ENCODE measurements around the gene C5orf46.
A peak's percentile ranks its signal among the peaks of the same experiment; 100 is the strongest.

Gene C5orf46

GRCh38 chr5:147857302-147858129, 48.8 kb downstream of the C5orf46 start:
- H3K9me3 ChIP-seq (ENCODE audit: control insufficient read depth, insufficient read depth, low read length), result no peaks in the 10 kb centered on the region
- no peak overlapping the region for H3K4me3 ChIP-seq (ENCODE audit: low read depth, low read length)
- peaks cover 14% of the 10 kb centered on the region for H3K36me3 ChIP-seq (ENCODE audit: control insufficient read depth, insufficient read depth, low read length)
- H3K27ac ChIP-seq (ENCODE audit: low read depth, low read length), result peak overlapping the region; percentile 52
- peaks cover 39% of the 10 kb centered on the region for H3K4me1 ChIP-seq (ENCODE audit: control insufficient read depth, insufficient read depth, low read length)
- H3K27me3 ChIP-seq (ENCODE audit: control insufficient read depth, insufficient read depth, low read length), result no peaks in the 10 kb centered on the region
- H3K9ac ChIP-seq (ENCODE audit: low read depth, low read length), result no peak overlapping the region

GRCh38 chr5:147856801-147857200, 49.5 kb downstream of the C5orf46 start:
- Histone ChIP-seq H3K9ac (ENCODE audit: low read depth, low read length) (no peak overlapping the region), H3K36me3 (ENCODE audit: control insufficient read depth, insufficient read depth, low read length) (peaks cover 7% of the 10 kb centered on the region), H3K4me1 (ENCODE audit: control insufficient read depth, insufficient read depth, low read length) (peaks cover 32% of the 10 kb centered on the region), H3K9me3 (ENCODE audit: control insufficient read depth, insufficient read depth, low read length) (no peaks in the 10 kb centered on the region), H3K27me3 (ENCODE audit: control insufficient read depth, insufficient read depth, low read length) (no peaks in the 10 kb centered on the region), H3K27ac (ENCODE audit: low read depth, low read length) (peak overlapping the region; percentile 2), H3K4me3 (ENCODE audit: low read depth, low read length) (no peak overlapping the region)

GRCh38 chr5:147855774-147856069, 50.6 kb downstream of the C5orf46 start:
- peaks cover 21% of the 10 kb centered on the region for H3K4me1 ChIP-seq (ENCODE audit: control insufficient read depth, insufficient read depth, low read length)
- H3K9ac ChIP-seq (ENCODE audit: low read depth, low read length), result no peak overlapping the region
- H3K36me3 ChIP-seq (ENCODE audit: control insufficient read depth, insufficient read depth, low read length), result no peaks in the 10 kb centered on the region
- no peaks in the 10 kb centered on the region for H3K9me3 ChIP-seq (ENCODE audit: control insufficient read depth, insufficient read depth, low read length)
- no peak overlapping the region for H3K27ac ChIP-seq (ENCODE audit: low read depth, low read length)
- H3K27me3 ChIP-seq (ENCODE audit: control insufficient read depth, insufficient read depth, low read length), result no peaks in the 10 kb centered on the region; the same call in 1 of the 2 replicates
- no peak overlapping the region for H3K4me3 ChIP-seq (ENCODE audit: low read depth, low read length)

GRCh38 chr5:147854894-147855773, 51.2 kb downstream of the C5orf46 start:
- Histone ChIP-seq H3K36me3 (ENCODE audit: control insufficient read depth, insufficient read depth, low read length) (no peaks in the 10 kb centered on the region), H3K4me3 (ENCODE audit: low read depth, low read length) (no peak overlapping the region), H3K9me3 (ENCODE audit: control insufficient read depth, insufficient read depth, low read length) (no peaks in the 10 kb centered on the region), H3K27ac (ENCODE audit: low read depth, low read length) (no peak overlapping the region), H3K4me1 (ENCODE audit: control insufficient read depth, insufficient read depth, low read length) (peaks cover 15% of the 10 kb centered on the region), H3K9ac (ENCODE audit: low read depth, low read length) (no peak overlapping the region), H3K27me3 (ENCODE audit: control insufficient read depth, insufficient read depth, low read length) (no peaks in the 10 kb centered on the region; the same call in 1 of the 2 replicates)

GRCh38 chr5:147854331-147854730, 52.0 kb downstream of the C5orf46 start:
- Histone ChIP-seq H3K27me3 (ENCODE audit: control insufficient read depth, insufficient read depth, low read length) (no peaks in the 10 kb centered on the region; the same call in 1 of the 2 replicates), H3K9ac (ENCODE audit: low read depth, low read length) (no peak overlapping the region), H3K36me3 (ENCODE audit: control insufficient read depth, insufficient read depth, low read length) (no peaks in the 10 kb centered on the region), H3K4me1 (ENCODE audit: control insufficient read depth, insufficient read depth, low read length) (peaks cover 11% of the 10 kb centered on the region; the same call in 1 of the 2 replicates), H3K27ac (ENCODE audit: low read depth, low read length) (no peak overlapping the region), H3K4me3 (ENCODE audit: low read depth, low read length) (no peak overlapping the region), H3K9me3 (ENCODE audit: control insufficient read depth, insufficient read depth, low read length) (no peaks in the 10 kb centered on the region)

- Histone ChIP-seq H3K27me3 (ENCODE audit: control insufficient read depth, insufficient read depth, low read length) (no peaks in the 10 kb centered on the region; the same call in 1 of the 2 replicates), H3K36me3 (ENCODE audit: control insufficient read depth, insufficient read depth, low read length) (no peaks in the 10 kb centered on the region), H3K9ac (ENCODE audit: low read depth, low read length) (no peak overlapping the region), H3K9me3 (ENCODE audit: control insufficient read depth, insufficient read depth, low read length) (no peaks in the 10 kb centered on the region), H3K4me1 (ENCODE audit: control insufficient read depth, insufficient read depth, low read length) (peaks cover 9% of the 10 kb centered on the region; the same call in 1 of the 2 replicates), H3K27ac (ENCODE audit: low read depth, low read length) (no peak overlapping the region), H3K4me3 (ENCODE audit: low read depth, low read length) (no peak overlapping the region)
Measured at GRCh38 chr5:147853372-147853987, 52.9 kb downstream of the C5orf46 start.

GRCh38 chr5:147852365-147852764, 54.0 kb downstream of the C5orf46 start:
- Histone ChIP-seq H3K9ac (ENCODE audit: low read depth, low read length) (no peak overlapping the region), H3K9me3 (ENCODE audit: control insufficient read depth, insufficient read depth, low read length) (no peaks in the 10 kb centered on the region), H3K36me3 (ENCODE audit: control insufficient read depth, insufficient read depth, low read length) (no peaks in the 10 kb centered on the region), H3K27ac (ENCODE audit: low read depth, low read length) (no peak overlapping the region), H3K27me3 (ENCODE audit: control insufficient read depth, insufficient read depth, low read length) (no peaks in the 10 kb centered on the region; the same call in 1 of the 2 replicates), H3K4me1 (ENCODE audit: control insufficient read depth, insufficient read depth, low read length) (no peaks in the 10 kb centered on the region), H3K4me3 (ENCODE audit: low read depth, low read length) (no peak overlapping the region)

GRCh38 chr5:147851578-147851977, 54.8 kb downstream of the C5orf46 start:
- no peaks in the 10 kb centered on the region for H3K4me1 ChIP-seq (ENCODE audit: control insufficient read depth, insufficient read depth, low read length)

GRCh38 chr5:147849226-147849625, 57.1 kb downstream of the C5orf46 start:
- Histone ChIP-seq H3K36me3 (ENCODE audit: control insufficient read depth, insufficient read depth, low read length) (no peaks in the 10 kb centered on the region), H3K4me1 (ENCODE audit: control insufficient read depth, insufficient read depth, low read length) (no peaks in the 10 kb centered on the region)

More at GRCh38 chr5:147851578-147851977, 54.8 kb downstream of the C5orf46 start:
- no peaks in the 10 kb centered on the region for H3K9me3 ChIP-seq (ENCODE audit: control insufficient read depth, insufficient read depth, low read length)
- H3K27me3 ChIP-seq (ENCODE audit: control insufficient read depth, insufficient read depth, low read length), result no peaks in the 10 kb centered on the region; the same call in 1 of the 2 replicates
- no peak overlapping the region for H3K27ac ChIP-seq (ENCODE audit: low read depth, low read length)
- H3K36me3 ChIP-seq (ENCODE audit: control insufficient read depth, insufficient read depth, low read length), result no peaks in the 10 kb centered on the region
- no peak overlapping the region for H3K9ac ChIP-seq (ENCODE audit: low read depth, low read length)
- H3K4me3 ChIP-seq (ENCODE audit: low read depth, low read length), result no peak overlapping the region

GRCh38 chr5:147845618-147846017, 60.7 kb downstream of the C5orf46 start:
- no peaks in the 10 kb centered on the region for H3K36me3 ChIP-seq (ENCODE audit: control insufficient read depth, insufficient read depth, low read length)
- H3K27ac ChIP-seq (ENCODE audit: low read depth, low read length), result no peak overlapping the region
- H3K4me1 ChIP-seq (ENCODE audit: control insufficient read depth, insufficient read depth, low read length), result peaks cover 6% of the 10 kb centered on the region; the same call in 1 of the 2 replicates
- no peaks in the 10 kb centered on the region for H3K9me3 ChIP-seq (ENCODE audit: control insufficient read depth, insufficient read depth, low read length)
- no peak overlapping the region for H3K4me3 ChIP-seq (ENCODE audit: low read depth, low read length)
- H3K9ac ChIP-seq (ENCODE audit: low read depth, low read length), result no peak overlapping the region
- H3K27me3 ChIP-seq (ENCODE audit: control insufficient read depth, insufficient read depth, low read length), result no peaks in the 10 kb centered on the region

More at GRCh38 chr5:147849226-147849625, 57.1 kb downstream of the C5orf46 start:
- H3K9ac ChIP-seq (ENCODE audit: low read depth, low read length), result no peak overlapping the region
- no peak overlapping the region for H3K27ac ChIP-seq (ENCODE audit: low read depth, low read length)
- H3K4me3 ChIP-seq (ENCODE audit: low read depth, low read length), result no peak overlapping the region
- no peaks in the 10 kb centered on the region for H3K9me3 ChIP-seq (ENCODE audit: control insufficient read depth, insufficient read depth, low read length)
- H3K27me3 ChIP-seq (ENCODE audit: control insufficient read depth, insufficient read depth, low read length), result no peaks in the 10 kb centered on the region; the same call in 1 of the 2 replicates

Measured in HUES48 (cell line).